OCI-LY3 (cell line): Measurements from ENCODE around the gene IBTK.

Experiments used
- CTCF ChIP-seq: fragments of 200-600, 300-600 bp; sonication (generic); IDR thresholded peaks from 2 replicates; pipeline ENCODE4 v1.5.1; 2014; ENCODE audit warnings: antibody characterized with exemption, low read length, low read depth
- EZH2phosphoT487 ChIP-seq: fragments of 200-600 bp; shearing (Covaris generic); IDR thresholded peaks from 2 replicates; pipeline ENCODE4 v1.6.1; 2018; ENCODE audit warnings: antibody characterized with exemption, mixed run types, low read depth

GRCh38 chr6:82138075-82138791, 109.3 kb downstream of the IBTK start:
- TF ChIP-seq CTCF (no peak), EZH2phosphoT487 (no peak)
